Natural killer cell (primary cell): Measurements from ENCODE around the gene DGKQ. TPM values are rescaled to one million over a fixed set of nuclear protein-coding genes. Genes with fewer than 3 reads are reported as not detected.

Experiments
- ATAC-seq, 3 donors: fragments of 150-1000 bp in 2 of 3; fragments of 200-7000 bp in 1 of 3; cut with Tn5 transposase; 1 replicate in 1 of 3; 2 replicates in 2 of 3; pipeline ENCODE4 v1.10.0; 2021; ENCODE audit warnings: mild to moderate bottlenecking in 2 of 3, moderate library complexity in 2 of 3
- DNase-seq, 2 donors: peaks; one replicate each; pipeline versions ENCODE4 v3.0.0 to v3.0.0-alpha.2; 2013 to 2021; ENCODE audit warnings: mixed read lengths in 1 of 2
- H3K27ac ChIP-seq: one replicate; pipeline ENCODE4 v1.5.1; 2013; ENCODE audit warnings: mild to moderate bottlenecking, low read length
- H3K27me3 ChIP-seq: one replicate; pipeline ENCODE4 v1.6.1; 2013; ENCODE audit warnings: low read length; ENCODE audit not compliant: control insufficient read depth, insufficient read depth
- H3K36me3 ChIP-seq: one replicate; pipeline ENCODE4 v1.6.1; 2013; ENCODE audit warnings: low read length; ENCODE audit not compliant: control insufficient read depth, insufficient read depth
- H3K4me1 ChIP-seq: one replicate; pipeline ENCODE4 v1.6.1; 2013; ENCODE audit warnings: low read length; ENCODE audit not compliant: control insufficient read depth, insufficient read depth
- H3K4me3 ChIP-seq: one replicate; pipeline ENCODE4 v1.5.1; 2013; ENCODE audit warnings: low read length
- H3K9me3 ChIP-seq: one replicate; pipeline ENCODE4 v1.6.1; 2013; ENCODE audit warnings: low read length; ENCODE audit not compliant: control insufficient read depth, insufficient read depth
- H3K27ac Mint-ChIP-seq, 2 donors: one replicate each; pipeline ENCODE4 v1.8.0; 2022; ENCODE audit warnings: mild to moderate bottlenecking in 2 of 2, mixed read lengths in 2 of 2, moderate library complexity in 1 of 2
- H3K27me3 Mint-ChIP-seq, 2 donors: one replicate each; pipeline ENCODE4 v1.8.0; 2022; ENCODE audit warnings: low read depth in 2 of 2, mixed read lengths in 2 of 2
- H3K36me3 Mint-ChIP-seq: one replicate; pipeline ENCODE4 v1.8.0; 2022; ENCODE audit warnings: mixed read lengths
- H3K4me1 Mint-ChIP-seq, 2 donors: one replicate each; pipeline ENCODE4 v1.8.0; 2022; ENCODE audit warnings: mixed read lengths in 2 of 2
- H3K4me3 Mint-ChIP-seq: one replicate; pipeline ENCODE4 v1.8.0; 2022; ENCODE audit warnings: mild to moderate bottlenecking, moderate library complexity, mixed read lengths
- H3K9me3 Mint-ChIP-seq, 2 donors: one replicate each; pipeline ENCODE4 v1.8.0; 2022; ENCODE audit warnings: mixed read lengths in 2 of 2
- CTCF ChIP-seq: fragments of 200-600 bp; IDR thresholded peaks from one replicate; pipeline ENCODE4 v1.8.0; 2022; ENCODE audit warnings: antibody characterized with exemption
- WGBS: methylation state at CpG from one replicate; pipeline ENCODE4 v1.1.7; 2013; ENCODE audit warnings: missing lambda C conversion rate; ENCODE audit not compliant: insufficient coverage; 5-methylcytosine and 5-hydroxymethylcytosine counted together
- intact Hi-C: fragments of 100-400 bp; cut with micrococcal nuclease; formaldehyde crosslinking; loops from one replicate; pipeline ENCODE4 v1.14.2; 2022
- total RNA-seq, 4 donors: library from RNA; stranded (reverse); fragments of 120-200 nt in 1 of 4; gene quantifications; one replicate each; pipeline versions ENCODE4 v1.2.3 to v1.2.4, GENCODE V29; 2013 to 2022

DGKQ gene
- total RNA-seq, 3 donors from 2014 or later (not counting 1 experiment from before 2014, with no cell fraction given) = 64.2 to 79.5 (median 65.2) TPM

DNA sequence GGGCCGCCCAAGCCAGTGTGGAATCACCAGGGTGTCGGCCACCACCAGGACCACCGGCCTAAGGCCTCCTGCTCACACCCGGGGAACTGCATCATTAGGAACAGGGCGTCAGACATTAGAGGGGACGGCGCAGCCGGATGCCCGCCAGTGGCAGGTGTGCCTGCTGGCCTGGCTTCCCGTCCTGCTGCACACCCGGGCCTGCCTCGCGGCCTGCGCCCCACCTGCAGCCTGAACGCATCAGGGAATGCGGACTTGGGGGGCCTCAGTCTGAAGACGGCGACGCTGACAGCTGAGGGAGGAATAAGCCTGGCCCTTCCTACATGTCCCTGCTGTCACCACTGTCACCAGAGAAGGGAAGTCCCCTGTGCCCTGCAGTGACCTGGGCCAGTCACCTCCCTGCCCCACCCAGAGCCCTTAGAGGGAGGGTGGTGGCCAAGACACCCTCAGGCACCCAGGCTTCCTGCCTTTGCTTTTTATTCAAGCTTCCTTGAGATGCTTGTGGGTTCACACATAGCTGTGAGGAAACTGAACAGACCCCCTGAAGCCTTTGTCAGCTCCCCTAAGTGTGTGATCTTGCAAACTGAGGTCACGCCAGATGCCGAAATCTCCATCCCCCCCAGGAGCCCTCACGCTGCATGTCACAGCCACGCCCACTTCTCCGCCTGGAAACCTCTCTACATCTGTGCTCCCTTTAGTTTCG is 3.2 kb downstream of the DGKQ start:
- Mint-ChIP-seq H3K9me3 (no peaks in the 10 kb centered on the region), H3K27me3 (no peaks in the 10 kb centered on the region), H3K4me1 (peaks cover 13 to 30% of the 10 kb centered on the region in 2 donors), H3K27ac (peak overlapping the region; percentile 78 to 87), H3K36me3 (no peaks in the 10 kb centered on the region), H3K4me3 (peak overlapping the region; percentile 81)
- no peak overlapping the region for H3K4me3 ChIP-seq
- H3K4me1 ChIP-seq = peaks cover 57% of the 10 kb centered on the region
- peak; percentile 63 to 75 (median 64) for ATAC-seq
- no peaks in the 10 kb centered on the region for H3K9me3 ChIP-seq
- intact Hi-C loops = loop anchor here (5.0 kb wide), 1 partner anchor 42 kb away; the partner anchor contains the start of gene FGFRL1
- WGBS = 58% methylated on average over 25 of the region's 25 CpGs
- peaks cover 3% of the 10 kb centered on the region for H3K27me3 ChIP-seq
- H3K27ac ChIP-seq = peak overlapping the region; percentile 87
- TF ChIP-seq CTCF = no peak
- peaks cover 15% of the 10 kb centered on the region for H3K36me3 ChIP-seq
- DNase-seq = peak; percentile 71 to 90

DNA sequence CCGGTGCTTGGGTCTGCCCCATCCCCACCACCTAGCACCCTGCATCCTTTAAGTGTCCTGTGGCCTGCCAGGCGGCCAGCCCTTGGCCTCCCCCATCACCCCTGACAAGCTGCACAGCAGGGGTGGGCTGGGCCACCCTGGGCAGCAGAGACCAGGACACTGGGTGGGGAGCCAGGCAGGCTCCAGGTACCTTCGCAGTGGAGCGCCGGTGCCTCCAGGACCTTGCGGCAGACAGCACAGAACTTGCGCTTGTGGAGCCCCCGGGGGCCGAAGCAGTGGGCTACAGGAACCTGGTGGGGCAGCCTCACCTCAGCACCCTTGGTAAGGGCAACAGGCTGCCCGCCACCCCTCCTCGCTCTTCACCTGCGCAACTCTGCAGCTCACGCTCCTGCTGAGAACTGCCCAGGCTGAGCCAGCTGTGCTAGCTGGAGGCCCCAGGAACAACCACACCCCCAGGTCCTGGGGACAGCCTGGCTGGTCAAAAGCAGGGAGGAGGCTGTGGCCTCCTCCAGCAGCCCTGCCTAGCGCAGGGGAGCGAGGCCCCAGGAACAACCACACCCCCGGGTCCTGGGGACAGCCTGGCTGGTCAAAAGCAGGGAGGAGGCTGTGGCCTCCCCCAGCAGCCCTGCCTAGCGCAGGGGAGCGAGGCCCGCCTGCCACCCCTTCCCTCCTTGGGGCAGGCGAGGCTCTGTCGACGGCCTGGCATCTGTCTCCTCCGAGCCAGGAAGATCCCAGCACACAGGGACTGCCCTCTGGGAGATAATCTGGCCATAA is 4.6 kb downstream of the DGKQ start:
- DNase-seq = no peak
- no peaks in the 10 kb centered on the region for H3K9me3 ChIP-seq
- no peak overlapping the region for H3K4me3 ChIP-seq
- Mint-ChIP-seq H3K9me3 (no peaks in the 10 kb centered on the region), H3K27me3 (no peaks in the 10 kb centered on the region), H3K36me3 (no peaks in the 10 kb centered on the region), H3K4me3 (no peak overlapping the region), H3K27ac (peak overlapping the region; percentile 78 to 87), H3K4me1 (peaks cover 13 to 32% of the 10 kb centered on the region in 2 donors)
- no peak overlapping the region for H3K27ac ChIP-seq
- H3K36me3 ChIP-seq = peaks cover 26% of the 10 kb centered on the region
- intact Hi-C loops = no loop called here
- ATAC-seq = no peak
- H3K4me1 ChIP-seq = peaks cover 55% of the 10 kb centered on the region
- peaks cover 3% of the 10 kb centered on the region for H3K27me3 ChIP-seq
- TF ChIP-seq CTCF = no peak
- 91% methylated on average over 23 of the region's 23 CpGs for WGBS

DNA sequence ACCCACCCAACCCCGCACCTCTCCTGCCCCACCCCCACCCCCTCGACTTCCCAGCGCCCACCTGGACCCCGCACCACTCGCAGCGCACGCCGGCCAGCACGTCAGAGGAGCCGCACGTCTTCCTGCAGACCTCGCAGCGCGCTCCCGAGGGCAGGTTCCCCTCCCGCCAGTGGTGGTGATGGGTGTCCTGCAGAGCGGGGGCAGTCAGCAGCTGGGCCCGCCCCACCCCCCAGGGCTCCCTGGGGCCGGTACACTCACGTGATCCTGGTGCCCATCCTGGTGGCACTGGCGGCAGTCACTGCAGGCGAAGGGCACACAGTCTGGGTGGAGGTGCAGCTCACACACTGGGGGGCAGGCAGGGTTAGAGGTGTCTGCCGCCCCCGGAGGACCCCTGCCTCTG is 5.1 kb downstream of the DGKQ start:
- H3K27ac ChIP-seq = no peak overlapping the region
- Mint-ChIP-seq H3K9me3 (no peaks in the 10 kb centered on the region), H3K27me3 (no peaks in the 10 kb centered on the region), H3K36me3 (no peaks in the 10 kb centered on the region), H3K27ac (peak overlapping the region in 1 of 2 donors; percentile 78), H3K4me3 (no peak overlapping the region), H3K4me1 (peaks cover 13 to 35% of the 10 kb centered on the region in 2 donors)
- intact Hi-C loops = no loop called here
- TF ChIP-seq CTCF = no peak
- peaks cover 31% of the 10 kb centered on the region for H3K36me3 ChIP-seq
- ATAC-seq = no peak
- WGBS = 38% methylated on average over 22 of the region's 24 CpGs
- H3K4me3 ChIP-seq = no peak overlapping the region
- peaks cover 55% of the 10 kb centered on the region for H3K4me1 ChIP-seq
- H3K9me3 ChIP-seq = no peaks in the 10 kb centered on the region
- no peak for DNase-seq
- H3K27me3 ChIP-seq = peaks cover 3% of the 10 kb centered on the region
